Hepatocyte (in vitro differentiated cells): ENCODE data around the gene HNRNPK.

Source experiments
- CTCF ChIP-seq: fragments of 200-600 bp; sonication (generic); IDR thresholded peaks from 2 replicates; pipeline ENCODE4 v1.5.1; 2016; ENCODE audit warnings: antibody characterized with exemption, mild to moderate bottlenecking; ENCODE audit not compliant: poor library complexity
- EZH2 ChIP-seq: fragments of 200-600 bp; sonication (generic); IDR thresholded peaks from 2 replicates; pipeline ENCODE4 v1.6.1; 2016; ENCODE audit warnings: antibody characterized with exemption, mild to moderate bottlenecking, borderline replicate concordance
- EZH2phosphoT487 ChIP-seq: fragments of 200-600 bp; sonication (generic); IDR thresholded peaks from one replicate; pipeline ENCODE4 v1.6.1; 2018; ENCODE audit warnings: antibody characterized with exemption, mild to moderate bottlenecking, low read depth, moderate library complexity; ENCODE audit not compliant: unreplicated experiment, severe bottlenecking

GRCh38 chr9:83956086-83956435 lies 24.0 kb downstream of the HNRNPK start:
- TF ChIP-seq CTCF: no peak
- no peak for TF ChIP-seq EZH2
- no peak for TF ChIP-seq EZH2phosphoT487
